DOHH2 (cell line): ENCODE measurements around the gene MTPN.

Experiments
- H3F3A ChIP-seq: fragments of 200-600 bp; sonication (generic), shearing (Covaris generic); 2 replicates; pipeline ENCODE4 v1.6.0; 2016; ENCODE audit warnings: antibody characterized with exemption, mild to moderate bottlenecking; ENCODE audit not compliant: control insufficient read depth, insufficient read depth
- H3K27ac ChIP-seq: fragments of 200-600 bp; sonication (generic); 2 replicates; pipeline ENCODE4 v1.5.1; 2014; ENCODE audit warnings: low read depth, mild to moderate bottlenecking, low read length, moderate library complexity
- H3K27me3 ChIP-seq: fragments of 200-600 bp; sonication (generic); 2 replicates; pipeline ENCODE4 v1.6.1; 2014; ENCODE audit warnings: mild to moderate bottlenecking, low read length, mixed read lengths; ENCODE audit not compliant: control insufficient read depth
- H3K36me3 ChIP-seq: fragments of 200-600 bp; sonication (generic); 2 replicates; pipeline ENCODE4 v1.6.1; 2014; ENCODE audit warnings: mild to moderate bottlenecking, low read length, moderate library complexity, mixed read lengths; ENCODE audit not compliant: control insufficient read depth
- H3K4me1 ChIP-seq: fragments of 200-600 bp; sonication (generic); 2 replicates; pipeline ENCODE4 v1.6.1; 2014; ENCODE audit warnings: mild to moderate bottlenecking, low read length, mixed read lengths; ENCODE audit not compliant: control insufficient read depth
- H3K4me2 ChIP-seq: fragments of 200-600 bp; sonication (generic); 2 replicates; pipeline ENCODE4 v1.6.0; 2014; ENCODE audit warnings: mild to moderate bottlenecking, low read length, moderate library complexity
- H3K4me3 ChIP-seq: fragments of 200-600 bp; sonication (generic); 2 replicates; pipeline ENCODE4 v1.5.1; 2014; ENCODE audit warnings: mild to moderate bottlenecking, low read length, mixed read lengths
- H3K79me2 ChIP-seq: fragments of 200-600 bp; sonication (generic); 2 replicates; pipeline ENCODE4 v1.6.1; 2014; ENCODE audit warnings: mild to moderate bottlenecking, low read length, mixed read lengths; ENCODE audit not compliant: control insufficient read depth
- H3K9me2 ChIP-seq: fragments of 200-600 bp; sonication (generic); replicated peaks from 2 replicates; pipeline ENCODE4 v1.6.1; 2014; ENCODE audit warnings: mild to moderate bottlenecking, low read length, mixed read lengths; ENCODE audit not compliant: control insufficient read depth
- H3K9me3 ChIP-seq: fragments of 200-600 bp; sonication (generic); 2 replicates; pipeline ENCODE4 v1.6.1; 2014; ENCODE audit warnings: antibody characterized with exemption, low read length, mixed read lengths; ENCODE audit not compliant: control insufficient read depth, insufficient read depth
- H4K20me1 ChIP-seq: fragments of 200-600 bp; sonication (generic); 2 replicates; pipeline ENCODE4 v1.6.0; 2014; ENCODE audit warnings: low read depth, mild to moderate bottlenecking, antibody characterized with exemption, low read length, moderate library complexity; ENCODE audit not compliant: control insufficient read depth, insufficient read depth
- EZH2phosphoT487 ChIP-seq: fragments of 200-600 bp; sonication (generic); IDR thresholded peaks from 2 replicates; pipeline ENCODE4 v1.6.1; 2017; ENCODE audit warnings: borderline replicate concordance, mild to moderate bottlenecking, antibody characterized with exemption, low read length, moderate library complexity, mixed read lengths
- TF ChIP-seq, protein P1 (sequence below): fragments of 200-600 bp; sonication (generic); IDR thresholded peaks from one replicate; pipeline ENCODE4 v1.5.1; 2014; ENCODE audit warnings: antibody characterized with exemption, mild to moderate bottlenecking, low read depth, low read length; ENCODE audit not compliant: poor library complexity, severe bottlenecking

MTPN gene

DNA sequence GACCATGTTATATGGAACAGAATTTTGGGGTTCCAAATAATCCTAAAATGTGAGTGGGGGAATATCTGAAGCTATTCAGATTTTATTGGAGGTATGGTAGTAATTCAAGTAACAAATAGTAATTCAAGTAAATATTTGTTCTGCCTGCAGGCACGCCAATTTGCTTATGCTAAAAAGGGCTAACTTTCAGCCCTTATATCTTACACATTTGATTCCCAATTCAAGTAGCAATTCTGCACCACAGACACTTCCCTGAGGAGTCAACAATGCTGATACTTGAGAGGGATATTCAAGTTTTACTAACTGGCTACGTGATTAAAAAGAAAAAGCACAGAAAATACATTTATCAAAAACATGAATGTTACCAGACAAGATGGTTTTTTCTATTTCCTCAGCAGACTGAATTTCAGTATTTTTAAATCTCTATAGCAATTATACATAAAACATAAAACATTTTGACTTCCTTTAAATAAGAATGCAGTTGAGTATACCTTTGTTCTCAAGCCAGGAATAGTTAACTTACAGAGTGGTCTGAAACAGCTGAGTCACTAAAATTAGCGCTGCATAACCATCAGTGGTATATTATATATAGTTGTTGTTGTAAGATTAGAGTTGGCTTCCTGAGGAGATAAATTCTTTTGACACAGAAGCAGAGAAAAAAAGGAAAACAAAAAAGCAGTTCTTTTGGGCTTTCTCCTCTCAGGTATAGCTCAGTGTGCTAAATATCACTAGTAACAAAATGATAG is 33.9 kb downstream of the MTPN start:
- H3K4me3 ChIP-seq: no peak overlapping the region
- peaks cover 3% of the 10 kb centered on the region; the same call in 1 of the 2 replicates for H3F3A ChIP-seq
- H3K9me2 ChIP-seq: no peaks in the 10 kb centered on the region
- H3K4me2 ChIP-seq: no peak overlapping the region
- peaks cover 18% of the 10 kb centered on the region for H4K20me1 ChIP-seq
- no peaks in the 10 kb centered on the region for H3K9me3 ChIP-seq
- peaks cover 82% of the 10 kb centered on the region for H3K79me2 ChIP-seq
- H3K4me1 ChIP-seq: peaks cover 4% of the 10 kb centered on the region
- H3K27me3 ChIP-seq: no peaks in the 10 kb centered on the region
- no peak overlapping the region for H3K27ac ChIP-seq
- TF ChIP-seq, protein P1, sequence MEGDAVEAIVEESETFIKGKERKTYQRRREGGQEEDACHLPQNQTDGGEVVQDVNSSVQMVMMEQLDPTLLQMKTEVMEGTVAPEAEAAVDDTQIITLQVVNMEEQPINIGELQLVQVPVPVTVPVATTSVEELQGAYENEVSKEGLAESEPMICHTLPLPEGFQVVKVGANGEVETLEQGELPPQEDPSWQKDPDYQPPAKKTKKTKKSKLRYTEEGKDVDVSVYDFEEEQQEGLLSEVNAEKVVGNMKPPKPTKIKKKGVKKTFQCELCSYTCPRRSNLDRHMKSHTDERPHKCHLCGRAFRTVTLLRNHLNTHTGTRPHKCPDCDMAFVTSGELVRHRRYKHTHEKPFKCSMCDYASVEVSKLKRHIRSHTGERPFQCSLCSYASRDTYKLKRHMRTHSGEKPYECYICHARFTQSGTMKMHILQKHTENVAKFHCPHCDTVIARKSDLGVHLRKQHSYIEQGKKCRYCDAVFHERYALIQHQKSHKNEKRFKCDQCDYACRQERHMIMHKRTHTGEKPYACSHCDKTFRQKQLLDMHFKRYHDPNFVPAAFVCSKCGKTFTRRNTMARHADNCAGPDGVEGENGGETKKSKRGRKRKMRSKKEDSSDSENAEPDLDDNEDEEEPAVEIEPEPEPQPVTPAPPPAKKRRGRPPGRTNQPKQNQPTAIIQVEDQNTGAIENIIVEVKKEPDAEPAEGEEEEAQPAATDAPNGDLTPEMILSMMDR: no peak
- no peak for TF ChIP-seq EZH2phosphoT487
- H3K36me3 ChIP-seq: peaks cover 69% of the 10 kb centered on the region

DNA sequence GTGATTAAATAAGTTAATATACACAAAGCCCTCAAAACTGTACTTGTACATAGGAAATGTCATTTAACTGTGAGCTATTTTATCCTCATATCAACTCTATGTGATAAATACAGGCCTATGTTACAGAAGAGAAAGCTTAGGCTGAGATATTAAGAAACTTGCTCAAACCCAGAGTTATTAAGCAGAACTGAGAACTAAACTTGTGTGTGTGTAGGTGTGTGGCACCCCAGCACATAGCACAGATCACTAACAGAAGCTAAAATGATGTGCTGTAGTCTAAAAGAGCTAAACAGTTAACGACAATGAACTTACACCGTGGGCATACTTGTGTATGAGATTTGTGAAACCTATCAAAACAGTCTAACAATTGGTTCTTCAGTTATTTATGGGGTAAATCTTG is 34.5 kb downstream of the MTPN start:
- Histone ChIP-seq H3K9me2 (no peaks in the 10 kb centered on the region), H3K4me2 (no peak overlapping the region), H3K27ac (no peak overlapping the region), H3K27me3 (no peaks in the 10 kb centered on the region), H3F3A (peaks cover 3% of the 10 kb centered on the region; the same call in 1 of the 2 replicates), H3K4me3 (no peak overlapping the region), H3K79me2 (peaks cover 83% of the 10 kb centered on the region), H4K20me1 (peaks cover 16% of the 10 kb centered on the region), H3K4me1 (peaks cover 4% of the 10 kb centered on the region), H3K36me3 (peaks cover 67% of the 10 kb centered on the region), H3K9me3 (no peaks in the 10 kb centered on the region)
- TF ChIP-seq EZH2phosphoT487: no peak
- TF ChIP-seq, protein P1: no peak

DNA sequence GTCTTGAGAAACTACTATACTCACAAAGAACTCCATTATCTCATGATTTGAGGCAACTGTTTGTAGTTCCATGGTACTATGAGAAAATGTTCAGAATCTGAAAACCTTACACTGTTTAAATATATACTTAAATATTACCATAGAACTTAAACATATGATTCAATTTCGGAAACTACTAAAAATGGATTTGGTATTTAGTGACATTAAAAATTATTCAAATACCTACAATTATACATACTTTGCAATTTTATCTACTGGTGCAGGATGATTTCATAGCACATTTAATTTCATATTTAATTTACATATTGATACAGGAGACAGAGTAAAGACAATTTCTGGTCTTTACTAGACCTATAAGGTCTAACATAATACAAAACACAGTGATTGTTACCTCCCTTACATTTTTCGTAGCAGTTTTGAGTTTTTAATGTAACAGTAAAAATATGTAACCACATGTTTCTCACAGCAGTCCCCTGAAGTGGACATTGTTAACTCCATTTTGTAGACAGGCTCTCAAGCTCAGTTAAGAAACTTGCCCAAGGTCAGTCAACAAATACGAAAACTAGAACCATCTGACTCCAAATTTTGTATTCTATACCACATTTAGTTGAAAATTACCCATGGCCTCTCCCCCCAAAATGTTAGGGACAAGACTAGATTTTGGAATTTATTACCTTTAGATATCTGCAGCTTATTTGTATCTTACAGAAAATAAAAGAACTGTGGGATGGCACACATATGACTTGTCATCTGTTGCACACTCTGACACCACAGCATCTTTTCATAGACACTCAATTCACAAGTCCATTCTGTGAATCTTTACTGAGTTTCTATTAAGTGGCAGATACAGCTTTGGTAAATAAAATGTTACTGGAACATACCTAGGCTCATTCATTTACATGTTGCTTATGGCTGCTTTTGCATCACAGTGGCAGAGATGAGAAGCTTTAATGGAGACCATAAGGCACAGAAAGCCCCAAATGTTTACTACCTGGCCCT is 36.8 kb downstream of the MTPN start:
- TF ChIP-seq EZH2phosphoT487: no peak
- TF ChIP-seq, protein P1: no peak
- peaks cover 83% of the 10 kb centered on the region for H3K79me2 ChIP-seq
- H3K4me2 ChIP-seq: no peak overlapping the region
- no peak overlapping the region for H3K4me3 ChIP-seq
- no peaks in the 10 kb centered on the region for H3K9me2 ChIP-seq
- peaks cover 61% of the 10 kb centered on the region for H3K36me3 ChIP-seq
- peaks cover 3% of the 10 kb centered on the region; the same call in 1 of the 2 replicates for H3F3A ChIP-seq
- no peak overlapping the region for H3K27ac ChIP-seq
- peaks cover 4% of the 10 kb centered on the region for H3K4me1 ChIP-seq
- H3K27me3 ChIP-seq: no peaks in the 10 kb centered on the region
- peaks cover 14% of the 10 kb centered on the region for H4K20me1 ChIP-seq
- no peaks in the 10 kb centered on the region for H3K9me3 ChIP-seq
